OCI-LY7 (cell line): Measurements from ENCODE around the gene CD38.

Experiments used
- EZH2phosphoT487 ChIP-seq: fragments of 200-600 bp; sonication (generic); IDR thresholded peaks from 2 replicates; pipeline ENCODE4 v1.6.1; 2018; ENCODE audit warnings: low read depth, borderline replicate concordance, mild to moderate bottlenecking, mixed run types, antibody characterized with exemption, low read length, moderate library complexity, mixed read lengths
- TF ChIP-seq, protein P1 (sequence below): fragments of 200-600 bp; sonication (generic); conservative IDR thresholded peaks from 2 replicates; pipeline ENCODE4 v1.5.1; 2014; ENCODE audit warnings: mild to moderate bottlenecking, antibody characterized with exemption, low read length, moderate library complexity, mixed read lengths

DNA sequence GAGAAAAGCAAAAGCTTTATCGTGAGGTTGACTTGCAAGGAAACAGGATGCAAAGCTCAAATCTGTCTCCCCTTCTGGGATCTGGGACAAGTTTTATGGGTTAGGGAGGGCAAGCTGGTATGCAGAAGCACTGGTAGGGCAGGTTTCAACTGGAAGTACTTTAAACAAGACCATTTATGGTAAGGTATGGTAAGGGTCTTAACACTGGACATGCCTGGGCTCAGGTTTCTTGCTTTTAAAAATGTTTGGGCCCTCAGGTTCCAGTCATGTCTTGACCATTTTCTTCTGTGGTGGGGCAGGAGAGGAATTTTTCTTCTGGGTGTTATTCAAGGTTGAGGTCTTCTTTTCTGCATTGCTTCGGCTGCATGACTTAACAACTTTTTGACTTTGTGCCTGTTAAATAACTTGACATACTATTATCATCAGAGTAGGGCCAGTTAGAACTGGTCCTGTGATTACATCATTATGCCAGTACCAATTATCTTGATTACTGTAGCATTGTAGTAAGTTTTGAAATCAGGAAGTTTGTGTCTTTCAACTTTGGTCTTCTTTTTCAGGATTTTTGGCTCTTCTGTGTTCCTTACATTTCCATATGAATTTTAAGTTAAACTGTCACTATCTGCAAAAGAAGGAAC is 33.7 kb downstream of the CD38 start:
- TF ChIP-seq, protein P1, sequence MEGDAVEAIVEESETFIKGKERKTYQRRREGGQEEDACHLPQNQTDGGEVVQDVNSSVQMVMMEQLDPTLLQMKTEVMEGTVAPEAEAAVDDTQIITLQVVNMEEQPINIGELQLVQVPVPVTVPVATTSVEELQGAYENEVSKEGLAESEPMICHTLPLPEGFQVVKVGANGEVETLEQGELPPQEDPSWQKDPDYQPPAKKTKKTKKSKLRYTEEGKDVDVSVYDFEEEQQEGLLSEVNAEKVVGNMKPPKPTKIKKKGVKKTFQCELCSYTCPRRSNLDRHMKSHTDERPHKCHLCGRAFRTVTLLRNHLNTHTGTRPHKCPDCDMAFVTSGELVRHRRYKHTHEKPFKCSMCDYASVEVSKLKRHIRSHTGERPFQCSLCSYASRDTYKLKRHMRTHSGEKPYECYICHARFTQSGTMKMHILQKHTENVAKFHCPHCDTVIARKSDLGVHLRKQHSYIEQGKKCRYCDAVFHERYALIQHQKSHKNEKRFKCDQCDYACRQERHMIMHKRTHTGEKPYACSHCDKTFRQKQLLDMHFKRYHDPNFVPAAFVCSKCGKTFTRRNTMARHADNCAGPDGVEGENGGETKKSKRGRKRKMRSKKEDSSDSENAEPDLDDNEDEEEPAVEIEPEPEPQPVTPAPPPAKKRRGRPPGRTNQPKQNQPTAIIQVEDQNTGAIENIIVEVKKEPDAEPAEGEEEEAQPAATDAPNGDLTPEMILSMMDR: no peak
- TF ChIP-seq EZH2phosphoT487: no peak
